Stimulated activated CD4-positive, alpha-beta T cell treated with anti-CD3 and anti-CD28 coated beads, Interleukin-12 subunit alpha, Interleukin-12 subunit beta, amount 100 ng/mL, for 4 hours (primary cell): ENCODE data around the gene UBE2B.
"Not testable (repeated sequence)": the region's sequence is repeated elsewhere in the genome, so short reads cannot be mapped to it uniquely, and the experiment has no call there.

Experiments used
- DNase-seq: peaks from one replicate; pipeline ENCODE4 v3.0.0-alpha.2; 2020

UBE2B gene

DNA sequence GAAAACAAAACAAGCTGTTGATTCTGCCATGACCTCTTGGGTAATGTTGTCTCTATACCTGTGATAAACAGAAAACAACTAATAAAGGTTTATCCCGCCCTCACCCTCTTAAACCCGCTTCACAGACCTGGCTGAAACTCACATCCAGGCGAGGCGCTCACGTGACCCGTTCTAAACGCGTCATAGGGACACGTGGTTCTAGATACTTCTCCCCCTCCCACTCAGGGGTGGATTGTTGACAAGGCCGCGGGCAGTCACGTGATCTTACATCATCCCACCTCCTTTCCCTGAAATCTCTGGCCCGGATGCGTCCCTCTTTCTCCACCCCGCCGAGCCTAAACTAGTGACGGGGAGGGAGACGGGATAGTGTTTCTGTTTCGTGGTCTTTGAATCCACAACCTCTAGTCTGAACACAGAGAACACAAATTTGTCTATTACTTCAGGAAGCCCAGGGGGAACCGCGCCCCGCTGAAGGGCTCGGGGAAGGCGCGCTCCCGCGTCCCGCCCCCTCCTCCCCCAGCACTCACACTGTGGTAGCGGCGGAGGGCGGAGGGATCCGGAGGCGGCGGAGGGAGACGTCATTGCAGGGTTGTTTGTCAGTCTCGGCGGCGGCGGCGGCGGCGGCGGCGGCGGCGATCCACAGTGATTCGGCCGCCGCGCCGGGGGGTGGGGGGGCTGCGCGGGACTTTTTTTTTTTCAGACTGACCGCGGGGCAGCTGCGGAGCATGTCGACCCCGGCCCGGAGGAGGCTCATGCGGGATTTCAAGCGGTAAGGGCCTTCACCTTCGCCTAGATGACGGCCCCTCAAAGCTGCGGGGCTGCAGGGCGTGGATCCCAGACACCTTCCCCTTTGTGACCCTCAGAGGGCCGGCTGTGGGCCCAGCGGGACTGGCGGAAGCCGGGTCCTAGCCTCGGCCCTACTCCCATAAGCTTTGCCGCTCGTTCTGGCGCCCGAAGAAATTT lies at the start of gene UBE2B:
Gene UBE2B, plus strand, starts transcription at position 699 of the 963 bp plus-strand sequence. Its CDS starts 27 bp downstream, at position 726.
- DNase-seq, result peak; percentile 98

GRCh38 chr5:134327327-134327726 lies 44.0 kb upstream of the UBE2B start:
- no peak for DNase-seq

- DNase-seq, result no peak
Measured at GRCh38 chr5:134328619-134329018, 42.8 kb upstream of the UBE2B start.

DNA sequence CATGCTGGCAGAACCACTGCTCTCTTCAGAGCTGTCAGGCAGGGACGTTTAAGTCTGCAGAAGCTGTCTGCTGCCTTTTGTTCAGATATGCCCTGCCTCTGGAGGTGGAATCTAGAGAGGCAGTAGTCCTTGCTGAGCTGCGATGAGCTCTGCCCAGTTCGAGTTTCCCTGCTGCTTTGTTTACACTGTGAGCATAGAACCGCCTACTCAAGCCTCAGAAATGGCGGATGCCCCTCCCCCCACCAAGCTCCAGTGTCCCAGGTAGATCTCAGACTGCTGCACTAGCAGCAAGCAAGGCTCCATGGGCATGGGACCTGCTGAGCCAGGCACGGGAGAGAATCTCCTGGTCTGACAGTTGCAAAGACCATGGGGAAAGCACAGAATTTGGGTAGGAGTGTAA lies 34.5 kb upstream of the UBE2B start:
- DNase-seq, result not testable (repeated sequence)

DNA sequence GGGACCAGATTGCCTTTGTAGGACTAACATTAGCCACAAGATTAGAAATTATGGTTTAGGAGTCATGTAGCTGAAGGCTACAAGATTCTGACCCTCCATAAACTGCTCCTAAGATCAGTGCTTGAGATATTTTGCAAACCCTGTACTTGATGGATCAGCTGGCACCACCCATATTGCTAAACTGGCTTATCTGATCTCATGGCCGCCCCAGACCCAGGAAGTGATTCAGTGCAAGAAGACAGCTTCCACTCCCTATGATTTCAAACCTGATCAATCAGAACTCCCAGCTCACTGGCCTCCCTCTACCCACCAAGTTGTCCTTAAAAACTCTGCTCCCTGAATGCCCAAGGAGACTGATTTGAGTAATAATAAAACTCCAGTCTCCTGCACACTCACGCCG lies 27.9 kb upstream of the UBE2B start:
- DNase-seq, result not testable (repeated sequence)

- DNase-seq, result not testable (repeated sequence)
Measured at GRCh38 chr5:134345476-134345875, 25.9 kb upstream of the UBE2B start.

DNA sequence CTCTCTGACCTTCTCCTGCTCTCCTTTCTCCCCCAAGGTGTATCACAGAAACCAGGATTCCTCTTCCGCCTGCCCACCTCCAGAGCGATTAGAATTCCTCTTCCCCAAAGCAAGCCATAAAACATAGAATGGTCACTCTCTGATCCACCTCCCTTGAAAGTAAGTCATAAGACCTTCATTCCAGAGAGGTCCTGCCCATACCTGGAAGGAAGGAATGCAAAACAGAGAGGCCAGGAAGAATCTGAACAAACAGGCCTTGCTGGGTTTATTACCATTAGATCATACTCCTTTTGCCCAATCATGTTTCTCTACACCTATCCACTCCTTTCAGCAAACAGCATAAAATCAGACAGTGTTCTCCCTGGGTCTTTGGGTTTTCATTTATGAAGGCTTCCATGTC lies 25.4 kb upstream of the UBE2B start:
- DNase-seq, result no peak

- DNase-seq, result no peak
Measured at GRCh38 chr5:134349463-134349862, 21.9 kb upstream of the UBE2B start.

DNA sequence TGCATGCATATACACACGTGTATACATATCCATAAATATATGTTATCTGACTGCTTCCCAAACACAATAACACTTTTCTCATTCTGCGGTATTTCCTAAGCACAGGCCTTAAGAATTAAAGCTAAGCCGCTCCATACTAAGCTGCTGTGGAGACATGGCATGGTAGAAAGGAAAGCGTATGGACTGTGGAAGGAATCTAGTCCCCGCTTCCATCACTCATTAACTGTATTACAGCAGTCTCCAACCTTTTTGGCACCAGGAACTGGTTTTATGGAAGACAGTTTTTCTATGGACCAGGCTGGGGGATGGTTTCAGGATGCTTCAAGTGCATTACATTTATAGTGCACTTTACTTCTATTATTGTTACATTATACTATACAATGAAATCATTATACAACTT lies 15.7 kb upstream of the UBE2B start:
- no peak for DNase-seq

- no peak for DNase-seq
Measured at GRCh38 chr5:134365604-134366003, 5.8 kb upstream of the UBE2B start.

GRCh38 chr5:134370311-134370870 lies 978 bp upstream of the UBE2B start:
- no peak for DNase-seq

GRCh38 chr5:134371834-134372340 lies 518 bp downstream of the UBE2B start:
- DNase-seq, result peak; percentile 30

GRCh38 chr5:134373633-134374032 lies 2.3 kb downstream of the UBE2B start:
- DNase-seq, result not testable (repeated sequence)

- DNase-seq, result no peak
Measured at GRCh38 chr5:134374232-134374631, 2.9 kb downstream of the UBE2B start.

DNA sequence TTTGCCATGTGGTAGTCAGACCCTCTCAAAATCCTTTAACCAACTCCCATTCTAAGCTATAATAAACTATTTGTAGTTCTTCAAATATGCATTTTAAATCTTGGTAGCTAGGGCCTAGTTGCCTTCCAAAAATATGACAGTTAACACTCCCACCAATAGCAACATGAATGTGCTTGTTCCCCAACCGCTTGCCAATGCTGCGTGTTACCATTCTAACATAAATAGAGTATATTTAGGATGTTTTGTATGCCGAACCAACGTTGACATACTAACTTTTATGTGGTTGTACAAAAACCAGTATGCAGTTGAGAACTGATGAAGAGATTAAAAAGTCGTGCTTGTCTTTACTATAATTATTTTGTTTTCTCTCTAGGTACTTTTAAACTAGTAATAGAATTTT lies 9.0 kb downstream of the UBE2B start:
- DNase-seq, result no peak

DNA sequence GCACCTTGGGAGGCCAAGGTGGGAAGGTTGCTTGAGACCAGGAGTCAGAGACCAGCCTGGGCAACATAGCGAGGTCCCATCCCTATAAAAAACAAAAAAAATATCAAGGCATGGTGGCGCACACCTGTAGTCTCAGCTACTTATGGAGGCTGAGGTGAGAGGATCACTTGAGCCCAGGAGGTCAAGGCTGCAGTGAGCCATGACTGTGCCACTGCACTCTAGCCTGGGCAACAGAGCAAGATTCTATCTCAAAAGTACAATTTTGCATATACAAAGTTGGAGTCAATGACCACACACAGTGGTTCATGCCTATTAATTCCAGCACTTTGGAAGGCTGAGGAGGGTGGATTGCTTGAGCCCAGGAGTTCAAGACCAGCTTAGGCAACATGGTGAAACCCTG lies 10.8 kb downstream of the UBE2B start:
- DNase-seq, result not testable (repeated sequence)

DNA sequence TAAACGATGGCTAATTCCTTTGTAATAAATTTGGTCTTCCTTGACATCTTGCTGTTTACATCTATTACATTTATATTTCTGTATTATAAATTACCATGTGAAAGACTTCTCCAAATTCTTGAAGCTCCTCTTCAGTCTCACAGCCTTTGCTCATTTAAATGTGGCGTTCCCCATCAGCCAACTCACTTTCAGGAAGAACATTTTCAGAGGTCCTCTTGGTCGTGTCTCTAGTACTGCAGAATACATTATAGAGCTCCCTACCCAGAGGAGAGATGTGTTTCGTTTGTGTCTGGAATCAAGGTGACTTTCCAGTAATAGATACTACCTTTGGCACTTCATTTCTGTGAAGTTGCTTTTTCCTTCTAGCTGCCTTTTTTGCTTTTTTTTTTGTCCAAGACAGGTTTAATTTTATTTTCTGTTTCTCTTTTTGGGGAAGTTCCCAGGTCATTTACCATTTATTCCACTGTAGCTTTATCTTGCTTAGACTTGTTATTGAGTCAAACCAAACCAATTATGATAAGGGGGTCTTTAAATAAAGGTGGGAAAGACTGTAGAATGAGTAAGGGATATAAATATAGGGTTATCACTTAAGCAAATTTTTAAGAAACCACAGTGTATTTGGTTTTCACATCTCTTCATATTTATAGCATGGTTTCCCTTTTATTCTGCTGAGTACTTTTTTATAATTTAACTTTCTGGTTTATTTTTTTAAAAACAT lies 12.8 kb downstream of the UBE2B start:
- DNase-seq, result no peak

GRCh38 chr5:134387443-134387842 lies 16.1 kb downstream of the UBE2B start:
- DNase-seq, result no peak

- no peak for DNase-seq
Measured at GRCh38 chr5:134392301-134392700, 20.9 kb downstream of the UBE2B start.

- no peak for DNase-seq
Measured at GRCh38 chr5:134394932-134395331, 23.6 kb downstream of the UBE2B start.

- DNase-seq, result no peak
Measured at GRCh38 chr5:134396274-134396673, 24.9 kb downstream of the UBE2B start.

DNA sequence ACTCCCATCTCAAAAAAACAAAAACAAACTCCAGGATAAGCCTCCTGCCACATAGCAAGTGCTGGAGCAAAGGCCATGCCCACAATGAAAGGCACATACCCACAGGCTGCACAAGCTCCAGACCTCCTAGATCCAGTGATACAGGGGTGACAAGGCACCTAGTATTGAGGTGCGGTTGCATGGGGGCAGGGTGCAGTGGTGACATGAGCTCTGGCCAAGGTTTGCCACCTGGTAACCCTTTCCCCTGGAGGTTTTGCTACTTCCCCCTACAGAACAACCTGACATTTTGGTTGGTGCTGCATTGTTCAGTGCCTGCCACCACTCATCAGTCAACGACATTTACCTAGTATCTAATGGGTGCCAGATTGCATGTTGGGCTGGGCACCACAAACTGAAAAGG lies 25.8 kb downstream of the UBE2B start:
- DNase-seq, result no peak

GRCh38 chr5:134398609-134399155 lies 27.3 kb downstream of the UBE2B start:
- no peak for DNase-seq
